Fibroblast of skin of abdomen (primary cell): ENCODE data around the gene IL12B.
"Not testable (repeated sequence)": the region's sequence is repeated elsewhere in the genome, so short reads cannot be mapped to it uniquely, and the experiment has no call there.

ENCODE experiments used
- DNase-seq: peaks from one replicate; pipeline ENCODE4 v3.0.0-alpha.2; 2013

The IL12B gene

GRCh38 chr5:159332800-159333544 lies 2.7 kb upstream of the IL12B start:
- DNase-seq, result peak; percentile 31

GRCh38 chr5:159331093-159331973 lies 1.0 kb upstream of the IL12B start:
- DNase-seq, result peak; percentile 29

DNA sequence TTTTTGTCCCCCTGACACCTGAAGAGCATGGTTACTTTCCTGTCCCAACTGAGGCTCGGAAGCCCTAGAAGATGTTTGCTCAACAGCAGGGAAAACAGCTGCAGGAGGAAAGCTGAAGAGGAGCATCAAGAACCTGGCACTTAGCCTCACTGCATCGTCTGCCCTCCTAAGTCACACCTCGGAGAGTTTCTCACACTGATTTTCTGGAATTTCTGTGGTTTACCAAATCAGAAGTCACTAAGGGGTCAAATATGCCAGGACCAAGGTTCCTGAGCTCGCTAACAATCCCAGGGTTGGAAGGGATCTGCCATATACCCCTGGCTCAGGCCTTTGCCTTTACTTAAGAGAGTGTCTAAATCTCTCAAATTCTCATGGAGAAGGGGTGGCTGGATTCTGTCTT lies 5.3 kb downstream of the IL12B start:
- DNase-seq, result peak; percentile 24

- peak; percentile 94 for DNase-seq
Observed at GRCh38 chr5:159324102-159324755, 6.1 kb downstream of the IL12B start.

- no peak for DNase-seq
Observed at GRCh38 chr5:159322180-159322579, 8.1 kb downstream of the IL12B start.

DNA sequence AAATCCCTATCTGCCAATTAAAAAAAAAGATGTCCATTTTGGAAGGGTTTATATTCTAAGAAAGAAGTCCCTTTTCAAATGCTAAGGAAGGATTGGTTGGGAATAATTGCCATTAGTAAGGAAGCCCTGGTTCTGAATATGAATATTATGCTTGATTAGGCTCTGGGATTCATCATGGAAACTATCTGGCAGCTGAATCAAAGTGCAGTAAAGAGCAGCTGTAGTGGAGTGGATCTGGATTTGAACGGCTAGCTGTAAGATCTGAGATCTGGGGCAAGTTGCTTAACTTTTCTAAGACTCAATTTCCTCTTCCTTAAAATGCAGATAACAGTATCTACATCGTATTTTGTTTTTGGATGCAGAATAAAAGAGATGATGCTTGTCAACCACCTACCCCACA lies 10.5 kb downstream of the IL12B start:
- DNase-seq, result no peak

GRCh38 chr5:159319363-159319762 lies 10.9 kb downstream of the IL12B start:
- no peak for DNase-seq

GRCh38 chr5:159318448-159318847 lies 11.8 kb downstream of the IL12B start:
- no peak for DNase-seq

GRCh38 chr5:159317849-159318248 lies 12.4 kb downstream of the IL12B start:
- DNase-seq, result no peak

GRCh38 chr5:159316519-159317383 lies 13.5 kb downstream of the IL12B start:
- DNase-seq, result peak; percentile 52

GRCh38 chr5:159313197-159313596 lies 17.1 kb downstream of the IL12B start:
- DNase-seq, result no peak

- DNase-seq, result no peak
Observed at GRCh38 chr5:159311063-159311462, 19.2 kb downstream of the IL12B start.

DNA sequence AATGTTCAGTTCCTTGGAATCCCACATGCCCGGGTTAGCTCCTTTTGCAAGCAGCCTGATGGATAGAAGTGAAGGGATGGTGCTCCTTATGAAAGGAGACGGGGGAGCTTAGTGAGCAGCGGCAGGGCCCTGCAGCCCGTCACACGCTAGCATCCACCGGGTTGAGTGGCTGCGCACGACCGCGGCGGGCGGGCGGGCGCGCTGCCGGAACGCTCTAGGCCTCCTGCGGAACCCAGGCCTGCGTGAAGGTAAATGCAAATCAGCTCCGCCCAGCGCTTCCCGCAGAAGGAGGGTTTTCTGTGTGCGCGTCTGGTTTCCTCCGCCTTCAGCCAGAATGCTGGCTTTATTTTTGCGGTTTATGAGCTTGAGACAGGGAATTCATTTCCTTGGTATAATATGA lies 19.8 kb downstream of the IL12B start:
- DNase-seq, result no peak

GRCh38 chr5:159309689-159310433 lies 20.4 kb downstream of the IL12B start:
- DNase-seq, result no peak

DNA sequence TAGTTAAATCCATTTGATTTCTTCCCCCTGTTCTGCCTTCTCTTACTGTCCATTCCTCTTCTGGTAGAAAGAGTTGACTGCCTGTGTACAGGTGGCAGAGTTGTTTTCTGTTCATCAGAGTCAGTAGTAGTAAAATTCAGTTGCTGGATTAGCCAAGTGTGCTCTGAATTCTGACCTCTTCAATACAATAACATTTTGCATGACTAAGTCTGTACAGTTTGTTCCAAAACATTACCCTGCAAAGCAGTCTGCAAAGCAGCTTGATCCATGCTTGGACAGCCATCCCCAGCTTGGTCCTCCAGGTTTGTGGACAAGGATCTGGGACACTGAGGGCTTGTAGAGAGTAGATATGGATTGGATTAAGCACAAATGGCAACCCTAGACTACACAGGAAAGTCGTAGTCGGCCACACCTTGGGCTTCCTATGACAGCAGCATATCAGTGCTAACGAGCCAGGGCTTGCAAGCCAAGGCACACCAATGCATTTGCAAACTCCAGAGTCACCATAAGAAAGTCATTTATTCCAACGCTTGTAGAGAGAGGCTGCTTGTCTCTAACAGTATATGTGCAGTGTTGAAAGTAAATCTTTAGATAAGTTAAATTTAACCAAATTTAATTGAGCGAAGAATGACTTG lies 25.2 kb downstream of the IL12B start:
- no peak for DNase-seq

GRCh38 chr5:159303286-159303685 lies 27.0 kb downstream of the IL12B start:
- no peak for DNase-seq

DNA sequence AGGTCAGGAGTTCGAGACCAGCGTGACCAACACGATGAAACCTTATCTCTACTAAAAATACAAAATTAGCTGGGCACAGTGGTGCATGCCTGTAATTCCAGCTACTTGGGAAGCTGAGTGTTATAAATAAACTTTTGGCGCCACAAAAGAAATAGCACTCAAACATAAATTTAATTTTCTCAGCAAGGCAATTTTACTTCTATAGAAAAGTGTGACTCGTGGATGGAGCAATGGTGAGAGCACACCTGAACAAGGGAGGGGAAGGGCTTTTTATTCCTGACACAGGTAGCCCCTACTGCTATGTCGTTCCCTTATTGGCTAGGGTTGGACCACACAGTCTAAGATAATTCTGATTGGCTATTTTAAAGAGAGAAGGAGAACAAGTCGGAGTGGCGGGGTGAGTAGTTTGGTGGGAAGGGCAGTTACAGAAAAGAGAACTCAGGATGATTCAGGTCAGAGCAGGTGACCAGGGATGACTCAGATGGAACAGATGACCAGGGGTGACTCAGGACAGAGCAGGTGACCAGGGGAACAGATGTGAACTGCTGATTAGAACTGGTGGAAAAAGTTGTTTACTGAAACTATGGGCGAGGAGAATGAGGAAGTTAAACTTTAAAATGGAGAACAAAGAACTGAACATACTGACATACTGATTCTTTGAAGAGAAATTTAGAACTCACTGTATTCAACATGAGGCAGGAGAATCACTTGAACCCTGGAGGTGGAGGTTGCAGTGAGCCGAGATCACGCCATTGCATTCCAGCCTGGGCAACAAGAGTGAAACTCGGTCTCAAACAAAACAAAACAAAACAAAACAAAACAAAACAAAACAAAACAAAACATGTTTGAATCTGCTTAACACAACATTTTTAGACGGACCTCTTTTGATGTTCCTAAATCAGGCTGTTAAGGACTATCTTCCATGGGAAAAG lies 28.1 kb downstream of the IL12B start:
- not testable (repeated sequence) for DNase-seq

- DNase-seq, result no peak
Observed at GRCh38 chr5:159301466-159301865, 28.8 kb downstream of the IL12B start.

DNA sequence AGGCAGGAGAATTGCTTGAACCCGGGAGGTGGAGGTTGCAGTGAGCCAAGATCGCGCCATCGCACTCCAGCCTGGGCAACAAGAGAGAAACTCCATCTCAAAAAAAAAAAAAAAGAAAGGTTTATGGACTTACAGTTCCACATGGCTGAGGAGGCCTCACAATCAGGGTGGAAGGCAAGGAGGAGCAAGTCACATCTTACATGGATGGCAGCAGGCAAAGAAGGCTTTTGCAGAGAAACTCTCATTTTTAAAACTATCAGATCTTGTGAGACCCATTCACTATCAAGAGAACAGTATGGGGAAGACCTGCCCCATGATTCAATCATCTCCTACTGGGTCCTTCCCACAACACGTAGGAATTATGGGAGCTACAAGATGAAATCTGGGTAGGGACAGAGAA lies 33.0 kb downstream of the IL12B start:
- DNase-seq, result not testable (repeated sequence)

GRCh38 chr5:159294921-159295320 lies 35.4 kb downstream of the IL12B start:
- no peak for DNase-seq
